A549 (cell line): Measurements from ENCODE around the gene CR1. TPM values are rescaled to one million over a fixed set of nuclear protein-coding genes. Genes with fewer than 3 reads are reported as not detected.

Source experiments
- ATAC-seq, 2 experiments: fragments of 200-7000 bp in 1 of 2; fragments of >200 bp in 1 of 2; cut with Nextera tagmentation in 1 of 2; cut with Tn5 transposase in 1 of 2; 3 replicates each; pipeline versions ENCODE4 v1.8.0 to v1.9.1; 2018 to 2020; ENCODE audit warnings: mild to moderate bottlenecking in 1 of 2, moderate library complexity in 1 of 2
- CTCF ChIA-PET: fragments of 300-600 bp; sonication (Branson Sonifier 250); formaldehyde crosslinking; extraction: SDS; loops from one replicate; lab custom pipeline; 2021; ENCODE audit warnings: antibody characterized with exemption, inconsistent platforms; lab: Yijun Ruan, JAX
- POLR2A ChIA-PET: fragments of 350-600 bp; formaldehyde crosslinking; extraction: SDS; loops from one replicate; lab custom pipeline; 2021; ENCODE audit warnings: antibody characterized with exemption, inconsistent platforms; lab: Yijun Ruan, JAX
- DNase-seq, 2 experiments: peaks; one replicate each; pipeline versions ENCODE4 v3.0.0 to v3.0.0-alpha.2; 2011 to 2016; ENCODE audit warnings: low read depth in 1 of 2, low spot score in 1 of 2
- FAIRE-seq: peaks from 2 replicates; lab custom pipeline; 2011; peaks lifted over from hg19 to GRCh38; lab: Jason Lieb, UNC
- H3K27ac ChIP-seq, 2 experiments: fragments of >200 bp; sonication (Bioruptor Twin); formaldehyde crosslinking; 3 replicates each; pipeline ENCODE4 v1.5.1; 2016 to 2017
- H3K4me1 ChIP-seq: fragments of >200 bp; sonication (Bioruptor Twin); formaldehyde crosslinking; 3 replicates; pipeline ENCODE4 v1.6.1; 2016
- H3K4me2 ChIP-seq: fragments of >200 bp; sonication (Bioruptor Twin); formaldehyde crosslinking; 3 replicates; pipeline ENCODE4 v1.6.1; 2016
- H3K4me3 ChIP-seq: fragments of >200 bp; sonication (Bioruptor Twin); formaldehyde crosslinking; 3 replicates; pipeline ENCODE4 v1.5.1; 2016
- H3K9me3 ChIP-seq: fragments of >200 bp; sonication (Bioruptor Twin); formaldehyde crosslinking; 3 replicates; pipeline ENCODE4 v1.6.1; 2016
- CBX2 ChIP-seq: fragments of 200-600 bp; sonication (generic); IDR thresholded peaks from 2 replicates; pipeline ENCODE4 v1.6.1; 2016; ENCODE audit warnings: low read depth, mild to moderate bottlenecking, borderline replicate concordance
- CBX8 ChIP-seq: fragments of 200-600 bp; sonication (generic); IDR thresholded peaks from 2 replicates; pipeline ENCODE4 v1.6.1; 2016
- CEBPB ChIP-seq, 2 experiments: fragments of >200 bp in 1 of 2; sonication (Bioruptor Twin) in 1 of 2; formaldehyde crosslinking in 1 of 2; IDR thresholded peaks; 2 replicates each; pipeline ENCODE4 v1.6.1; 2012 to 2016
- CTCF ChIP-seq: fragments of >200 bp; sonication (Bioruptor Twin); formaldehyde crosslinking; IDR thresholded peaks from 3 replicates; pipeline ENCODE4 v1.5.1; 2016
- EHF ChIP-seq: fragments of 250-450 bp; sonication (Bioruptor Pico); IDR thresholded peaks from 2 replicates; pipeline ENCODE4 v1.5.0; 2020; ENCODE audit warnings: mild to moderate bottlenecking
- EHMT2 ChIP-seq: fragments of 200-600 bp; sonication (generic); IDR thresholded peaks from 2 replicates; pipeline ENCODE4 v1.6.1; 2016; ENCODE audit warnings: antibody characterized with exemption, low read depth, mild to moderate bottlenecking, moderate library complexity
- ELK1 ChIP-seq: fragments of 150-350 bp; IDR thresholded peaks from 2 replicates; pipeline ENCODE4 v1.6.1; 2014; ENCODE audit warnings: low read depth, mild to moderate bottlenecking, low read length
- ESRRA ChIP-seq: fragments of 150-350 bp; IDR thresholded peaks from 2 replicates; pipeline ENCODE4 v1.6.1; 2014; ENCODE audit warnings: mild to moderate bottlenecking, low read length, borderline replicate concordance
- FOSB ChIP-seq: fragments of 250-450 bp; sonication (Bioruptor Pico); IDR thresholded peaks from 2 replicates; pipeline ENCODE4 v1.5.0; 2020; ENCODE audit warnings: mild to moderate bottlenecking, moderate library complexity
- FOSL2 ChIP-seq, 2 experiments: fragments of 450-650 bp in 1 of 2; fragments of >200 bp in 1 of 2; sonication (Bioruptor Twin) in 1 of 2; formaldehyde crosslinking; IDR thresholded peaks; 2 replicates each; pipeline versions ENCODE4 v1.5.0 to v1.6.1; 2016 to 2020; ENCODE audit warnings: mild to moderate bottlenecking in 1 of 2, moderate library complexity in 1 of 2
- FOXS1 ChIP-seq: fragments of 250-450 bp; sonication (Bioruptor Pico); IDR thresholded peaks from 2 replicates; pipeline ENCODE4 v1.5.0; 2020; ENCODE audit warnings: mild to moderate bottlenecking, moderate library complexity
- GATA3 ChIP-seq: IDR thresholded peaks from 2 replicates; pipeline ENCODE4 v1.6.1; 2012; ENCODE audit warnings: borderline replicate concordance
- HEYL ChIP-seq: fragments of 250-450 bp; sonication (Bioruptor Pico); IDR thresholded peaks from 2 replicates; pipeline ENCODE4 v1.8.0; 2021; ENCODE audit warnings: mild to moderate bottlenecking, moderate library complexity
- HOXA7 ChIP-seq: fragments of 250-450 bp; sonication (Bioruptor Pico); IDR thresholded peaks from 2 replicates; pipeline ENCODE4 v1.5.0; 2020; ENCODE audit warnings: mild to moderate bottlenecking, moderate library complexity
- HOXB13 ChIP-seq: fragments of 250-450 bp; sonication (Bioruptor Pico); IDR thresholded peaks from 2 replicates; pipeline ENCODE4 v1.5.0; 2020; ENCODE audit warnings: low read depth, mild to moderate bottlenecking, moderate library complexity
- JUNB ChIP-seq: fragments of >200 bp; sonication (Bioruptor Twin); formaldehyde crosslinking; IDR thresholded peaks from 2 replicates; pipeline ENCODE4 v1.6.1; 2016
- KDM1A ChIP-seq: fragments of 200-600 bp; sonication (generic); IDR thresholded peaks from 2 replicates; pipeline ENCODE4 v1.6.1; 2016; ENCODE audit warnings: low read depth, mild to moderate bottlenecking
- MAFK ChIP-seq: fragments of 450-650 bp; IDR thresholded peaks from 2 replicates; pipeline ENCODE4 v1.6.1; 2014; ENCODE audit not compliant: partially characterized antibody
- MAX ChIP-seq: IDR thresholded peaks from 2 replicates; pipeline ENCODE4 v1.6.1; 2012
- NFE2L2 ChIP-seq: fragments of 150-350 bp; conservative IDR thresholded peaks from 2 replicates; pipeline ENCODE4 v1.6.1; 2014; ENCODE audit warnings: low read length
- PBX3 ChIP-seq: IDR thresholded peaks from 2 replicates; pipeline ENCODE4 v1.6.1; 2012
- POLR2A ChIP-seq: IDR thresholded peaks from 2 replicates; pipeline ENCODE4 v1.6.1; 2012; ENCODE audit warnings: mild to moderate bottlenecking, low read length
- RAD21 ChIP-seq, 2 experiments: fragments of >200 bp in 1 of 2; sonication (Bioruptor Twin) in 1 of 2; formaldehyde crosslinking in 1 of 2; IDR thresholded peaks in 1 of 2; conservative IDR thresholded peaks in 1 of 2; 2 replicates in 1 of 2; 3 replicates in 1 of 2; pipeline ENCODE4 v1.6.1; 2012 to 2018; ENCODE audit warnings: inconsistent platforms in 1 of 2
- RCOR1 ChIP-seq: fragments of 150-350 bp; IDR thresholded peaks from 2 replicates; pipeline ENCODE4 v1.6.1; 2014; ENCODE audit warnings: antibody characterized with exemption, low read length, low read depth
- RNF2 ChIP-seq: fragments of 200-600 bp; sonication (generic); IDR thresholded peaks from 2 replicates; pipeline ENCODE4 v1.6.1; 2016; ENCODE audit warnings: low read depth, mild to moderate bottlenecking, antibody characterized with exemption, moderate library complexity, borderline replicate concordance
- SMC3 ChIP-seq: fragments of >200 bp; sonication (Bioruptor Twin); formaldehyde crosslinking; IDR thresholded peaks from 3 replicates; pipeline ENCODE4 v1.6.1; 2018; ENCODE audit warnings: inconsistent platforms
- TFCP2L1 ChIP-seq: fragments of 250-450 bp; sonication (Bioruptor Pico); IDR thresholded peaks from 2 replicates; pipeline ENCODE4 v1.5.0; 2021; ENCODE audit warnings: mild to moderate bottlenecking
- ZC3H11A ChIP-seq: fragments of 450-650 bp; IDR thresholded peaks from 2 replicates; pipeline ENCODE4 v1.6.1; 2014; ENCODE audit warnings: antibody characterized with exemption, mild to moderate bottlenecking
- WGBS: methylation state at CpG from one replicate; pipeline ENCODE4 v1.1.6; 2017; ENCODE audit errors: missing lambda C conversion rate; 5-methylcytosine and 5-hydroxymethylcytosine counted together
- polyA plus RNA-seq, 4 experiments: library from polyadenylated mRNA; depleted of rRNA in 3 of 4; stranded (reverse); fragments of >200 nt; fragmentation: RNase III in 1 of 4; extraction: RNeasy Plus Mini Kit Qiagen cat#74134 plus additional on column Dnase treatment in 1 of 4; gene quantifications; 2 replicates in 3 of 4; 3 replicates in 1 of 4; pipeline ENCODE4 v1.2.3, GENCODE V29; 2011 to 2017
- TF ChIP-seq, protein P1 (sequence below): fragments of 450-650 bp; IDR thresholded peaks from 2 replicates; pipeline ENCODE4 v1.6.1; 2014; ENCODE audit warnings: antibody characterized with exemption
- TF ChIP-seq, protein P2 (sequence below): fragments of 250-450 bp; sonication (Bioruptor Pico); IDR thresholded peaks from 2 replicates; pipeline ENCODE4 v1.5.0; 2020; ENCODE audit warnings: low read depth, mild to moderate bottlenecking, moderate library complexity

Gene CR1
- polyA plus RNA-seq, 2 of the 4 experiments (the other 2 are of a cell fraction) = not detected

DNA sequence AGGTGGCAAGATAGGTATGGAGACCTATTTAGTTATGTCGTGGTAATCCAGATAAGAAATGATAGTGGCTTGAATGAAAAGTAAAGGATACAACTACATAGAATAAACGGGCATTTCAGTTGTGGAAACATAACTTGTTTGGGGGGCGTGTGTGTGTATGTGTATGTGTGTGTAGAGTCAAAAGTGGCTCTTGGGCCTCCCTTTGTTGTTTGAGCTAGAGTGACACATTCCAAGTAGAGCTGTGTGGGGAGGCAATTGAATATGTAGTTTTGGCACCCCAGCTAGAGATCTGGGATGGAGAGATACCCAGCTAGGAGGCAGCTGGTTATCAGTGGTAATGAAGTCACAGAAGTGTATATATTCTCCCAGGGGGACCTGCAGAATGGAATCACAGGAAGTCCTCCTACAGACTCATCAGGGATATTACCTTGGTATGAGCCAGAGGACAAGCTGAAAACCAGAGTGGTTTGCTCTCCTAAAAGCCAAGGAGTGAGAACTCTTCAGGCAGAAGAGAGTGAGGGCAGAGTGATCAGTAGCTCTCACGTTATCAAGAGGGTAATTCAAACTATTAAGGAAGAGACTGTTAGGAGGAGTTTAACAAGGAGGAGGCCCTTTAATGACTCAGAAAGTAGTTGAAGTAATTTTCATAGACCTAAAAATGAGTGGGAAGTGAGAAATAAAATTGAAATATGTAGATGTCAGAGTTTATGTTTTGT is 154.1 kb downstream of the CR1 start (continued):
- TF ChIP-seq, protein P1, sequence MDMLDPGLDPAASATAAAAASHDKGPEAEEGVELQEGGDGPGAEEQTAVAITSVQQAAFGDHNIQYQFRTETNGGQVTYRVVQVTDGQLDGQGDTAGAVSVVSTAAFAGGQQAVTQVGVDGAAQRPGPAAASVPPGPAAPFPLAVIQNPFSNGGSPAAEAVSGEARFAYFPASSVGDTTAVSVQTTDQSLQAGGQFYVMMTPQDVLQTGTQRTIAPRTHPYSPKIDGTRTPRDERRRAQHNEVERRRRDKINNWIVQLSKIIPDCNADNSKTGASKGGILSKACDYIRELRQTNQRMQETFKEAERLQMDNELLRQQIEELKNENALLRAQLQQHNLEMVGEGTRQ = no peak

DNA sequence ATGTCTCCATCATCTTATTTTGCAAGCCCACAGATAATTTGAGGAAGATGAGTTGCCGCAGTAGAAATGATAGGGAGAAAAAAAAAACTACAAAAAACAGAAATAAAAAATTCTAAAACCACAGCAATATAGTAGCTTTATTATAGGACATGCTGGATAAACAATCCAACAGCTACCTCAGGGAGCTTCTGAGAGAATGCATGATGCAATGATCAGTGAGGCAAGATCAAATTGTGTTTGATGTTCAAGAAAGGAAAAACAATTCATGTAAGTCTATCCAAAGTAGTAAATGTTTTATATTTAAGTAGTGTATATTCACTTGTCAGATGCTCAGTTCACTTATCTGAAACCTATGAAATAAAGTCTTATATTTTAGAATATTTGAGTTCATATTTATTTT is 155.6 kb downstream of the CR1 start:
- H3K27ac ChIP-seq = no peak overlapping the region
- DNase-seq (no peak), ATAC-seq (no peak), FAIRE-seq (no peak)
- ChIA-PET POLR2A (interaction anchor here (0.5 kb wide), 1 partner anchor 9 kb away, joined by 3 read pairs; no protein-coding TSS in a partner anchor), CTCF (no interaction called here)
- no peak overlapping the region for H3K4me3 ChIP-seq
- no peak overlapping the region for H3K4me2 ChIP-seq
- no peaks in the 10 kb centered on the region for H3K4me1 ChIP-seq
- no peaks in the 10 kb centered on the region for H3K9me3 ChIP-seq
- WGBS = 92% methylated on average over 1 of the region's 1 CpG
- TF ChIP-seq EHF = no peak
- no peak for TF ChIP-seq EHMT2
- TF ChIP-seq CBX8 = no peak
- TF ChIP-seq KDM1A = no peak
- no peak for TF ChIP-seq ESRRA
- no peak for TF ChIP-seq MAX
- TF ChIP-seq TFCP2L1 (CRISPR knock-in tag) = no peak
- TF ChIP-seq FOSL2 (IDR thresholded peaks at IDR 0.05) = no peak
- TF ChIP-seq FOSL2 (CRISPR knock-in tag; IDR thresholded peaks at IDR 0.05) = no peak
- TF ChIP-seq FOXS1 (CRISPR knock-in tag) = no peak
- no peak for TF ChIP-seq GATA3
- no peak for TF ChIP-seq JUNB
- TF ChIP-seq CEBPB (IDR thresholded peaks at IDR 0.05) = no peak
- no peak for TF ChIP-seq FOSB (CRISPR knock-in tag)
- TF ChIP-seq CBX2 = no peak
- TF ChIP-seq ZC3H11A = no peak
- TF ChIP-seq RCOR1 = no peak
- no peak for TF ChIP-seq SMC3
- no peak for TF ChIP-seq HOXA7 (CRISPR knock-in tag)

GRCh38 chr1:207654320-207654719 is 158.4 kb downstream of the CR1 start:
- ChIA-PET POLR2A (no interaction called here), CTCF (interaction anchor here (0.5 to 2.8 kb wide), 9 partner anchors 9 to 150 kb away, joined by 3 to 14 read pairs (median 3); partner anchors contain the start of gene CR1L)
- FAIRE-seq (no peak), ATAC-seq (peak; percentile 38 to 67; a peak in 2 of 6 replicates), DNase-seq (peak in 1 of 2 experiments; percentile 8)
- no peaks in the 10 kb centered on the region for H3K9me3 ChIP-seq
- no peaks in the 10 kb centered on the region for H3K4me1 ChIP-seq
- H3K4me2 ChIP-seq = no peak overlapping the region
- WGBS = 22% methylated on average over 2 of the region's 2 CpGs
- H3K27ac ChIP-seq = no peak overlapping the region
- H3K4me3 ChIP-seq = no peak overlapping the region
- TF ChIP-seq SMC3 (peak; percentile 51; the same call in 2 of the 3 replicates), PBX3 (no peak), MAFK (no peak), NFE2L2 (no peak), HEYL (no peak), EHF (no peak), RCOR1 (no peak), HOXA7 (CRISPR knock-in tag) (no peak), RNF2 (no peak), CBX8 (no peak), CTCF (peak; percentile 45), EHMT2 (no peak), HOXB13 (CRISPR knock-in tag) (no peak), POLR2A (no peak), RAD21 (conservative IDR thresholded peaks at IDR 0.05 in 1 of 2, IDR thresholded peaks at IDR 0.05 in 1 of 2) (peak; percentile 10 to 24; a peak in 1 of 5 replicates), ZC3H11A (no peak), ELK1 (no peak)
- TF ChIP-seq, protein P2, sequence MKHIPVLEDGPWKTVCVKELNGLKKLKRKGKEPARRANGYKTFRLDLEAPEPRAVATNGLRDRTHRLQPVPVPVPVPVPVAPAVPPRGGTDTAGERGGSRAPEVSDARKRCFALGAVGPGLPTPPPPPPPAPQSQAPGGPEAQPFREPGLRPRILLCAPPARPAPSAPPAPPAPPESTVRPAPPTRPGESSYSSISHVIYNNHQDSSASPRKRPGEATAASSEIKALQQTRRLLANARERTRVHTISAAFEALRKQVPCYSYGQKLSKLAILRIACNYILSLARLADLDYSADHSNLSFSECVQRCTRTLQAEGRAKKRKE = no peak
